Skeletal muscle tissue (tissue), 4 donors: ENCODE measurements around the gene ZNHIT2. TPM values are rescaled to one million over a fixed set of nuclear protein-coding genes. Genes with fewer than 3 reads are reported as not detected.

Source experiments
- H3K27ac ChIP-seq: one replicate; pipeline ENCODE4 v1.7.0; 2013; ENCODE audit warnings: mild to moderate bottlenecking, low read depth, low read length, inconsistent platforms
- H3K27me3 ChIP-seq, 3 donors: one replicate each; pipeline ENCODE4 v1.7.0; 2013; ENCODE audit warnings: low read length in 3 of 3; ENCODE audit not compliant: control insufficient read depth in 3 of 3, insufficient read depth in 3 of 3
- H3K36me3 ChIP-seq, 3 donors: one replicate each; pipeline ENCODE4 v1.7.0; 2013; ENCODE audit warnings: low read length in 3 of 3; ENCODE audit not compliant: control insufficient read depth in 3 of 3, insufficient read depth in 3 of 3
- H3K4me1 ChIP-seq, 3 donors: one replicate each; pipeline ENCODE4 v1.7.0; 2013; ENCODE audit warnings: low read length in 3 of 3, mild to moderate bottlenecking in 3 of 3; ENCODE audit not compliant: control insufficient read depth in 3 of 3, insufficient read depth in 3 of 3
- H3K4me3 ChIP-seq, 3 donors: one replicate each; pipeline ENCODE4 v1.7.0; 2013; ENCODE audit warnings: low read length in 3 of 3
- H3K9ac ChIP-seq, 3 donors: one replicate each; pipeline ENCODE4 v1.7.0; 2013; ENCODE audit warnings: low read length in 3 of 3, mild to moderate bottlenecking in 3 of 3, moderate library complexity in 2 of 3, low read depth in 1 of 3
- H3K9me3 ChIP-seq, 3 donors: one replicate each; pipeline ENCODE4 v1.7.0; 2013; ENCODE audit warnings: low read length in 3 of 3; ENCODE audit not compliant: control insufficient read depth in 3 of 3
- total RNA-seq: library from RNA; depleted of rRNA; stranded (reverse); fragments of >200 nt; gene quantifications from one replicate; pipeline ENCODE4 v1.2.3, GENCODE V29; 2014
- donor health status: Osteomylitis.

The ZNHIT2 gene
- total RNA-seq, 1 donor from 2014 or later = 4.2 TPM

GRCh38 chr11:65083134-65083833 is 34.2 kb downstream of the ZNHIT2 start:
- no peaks in the 10 kb centered on the region for H3K27me3 ChIP-seq
- no peaks in the 10 kb centered on the region for H3K9me3 ChIP-seq
- H3K4me3 ChIP-seq = peak overlapping the region; percentile 77 to 92 (median 92)
- H3K9ac ChIP-seq = peak overlapping the region; percentile 74 to 86 (median 86)
- H3K27ac ChIP-seq = peak overlapping the region; percentile 86
- peaks cover 20 to 23% (median 21%) of the 10 kb centered on the region in 3 donors for H3K4me1 ChIP-seq
- H3K36me3 ChIP-seq = peaks cover 25 to 28% (median 26%) of the 10 kb centered on the region in 3 donors

GRCh38 chr11:65078786-65079342 is 38.6 kb downstream of the ZNHIT2 start:
- H3K27me3 ChIP-seq = no peaks in the 10 kb centered on the region
- no peaks in the 10 kb centered on the region for H3K9me3 ChIP-seq
- no peak overlapping the region for H3K4me3 ChIP-seq
- H3K36me3 ChIP-seq = no peaks in the 10 kb centered on the region
- H3K27ac ChIP-seq = no peak overlapping the region
- peaks cover 7 to 8% (median 8%) of the 10 kb centered on the region in 3 donors for H3K4me1 ChIP-seq
- H3K9ac ChIP-seq = no peak overlapping the region

DNA sequence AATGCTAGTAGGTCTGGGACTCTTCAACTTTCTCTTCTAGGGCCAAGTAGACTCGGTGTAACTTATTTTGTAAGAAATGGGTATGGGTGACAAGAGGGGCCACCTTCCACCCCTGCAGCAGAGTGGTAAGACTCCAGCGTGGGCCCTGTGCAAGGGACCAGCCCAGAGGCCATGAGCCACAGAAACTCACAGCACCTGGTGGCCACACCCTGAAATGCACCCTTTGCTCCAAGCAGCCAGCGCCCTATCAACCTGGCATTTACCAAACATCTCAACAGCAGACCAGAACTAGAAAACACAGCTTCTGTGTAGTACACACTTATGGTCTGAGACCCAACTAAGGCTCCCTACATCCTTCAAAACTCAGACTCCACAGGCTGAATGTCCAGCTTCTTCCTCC is 39.4 kb downstream of the ZNHIT2 start:
- H3K36me3 ChIP-seq = no peaks in the 10 kb centered on the region
- H3K4me3 ChIP-seq = no peak overlapping the region
- H3K27ac ChIP-seq = no peak overlapping the region
- no peak overlapping the region for H3K9ac ChIP-seq
- no peaks in the 10 kb centered on the region for H3K9me3 ChIP-seq
- no peaks in the 10 kb centered on the region for H3K27me3 ChIP-seq
- peaks cover under 1 to 2% (median under 1%) of the 10 kb centered on the region in 3 donors for H3K4me1 ChIP-seq

DNA sequence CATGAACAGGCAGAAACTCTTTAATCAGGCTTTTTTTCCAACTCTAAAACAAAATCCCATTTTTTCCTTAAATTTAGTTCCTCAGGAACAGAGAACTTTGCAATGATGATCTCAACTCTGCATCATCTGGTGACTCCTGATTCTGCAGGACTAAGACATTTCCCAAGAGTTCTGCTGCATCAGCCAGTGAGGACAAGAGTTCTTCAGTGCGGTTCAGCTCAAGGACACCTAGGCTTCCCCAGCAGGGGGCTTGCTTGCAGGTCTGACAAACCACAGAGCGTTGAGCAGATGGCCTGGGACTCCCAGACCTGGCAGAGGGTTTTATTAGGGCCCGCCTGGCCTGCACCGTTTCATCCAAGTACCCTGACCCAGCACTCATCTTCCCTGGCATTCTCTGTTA is 40.0 kb downstream of the ZNHIT2 start:
- H3K4me1 ChIP-seq = no peaks in the 10 kb centered on the region
- no peak overlapping the region for H3K4me3 ChIP-seq
- H3K9ac ChIP-seq = no peak overlapping the region
- H3K27me3 ChIP-seq = no peaks in the 10 kb centered on the region
- no peaks in the 10 kb centered on the region for H3K36me3 ChIP-seq
- no peak overlapping the region for H3K27ac ChIP-seq
- H3K9me3 ChIP-seq = no peaks in the 10 kb centered on the region

DNA sequence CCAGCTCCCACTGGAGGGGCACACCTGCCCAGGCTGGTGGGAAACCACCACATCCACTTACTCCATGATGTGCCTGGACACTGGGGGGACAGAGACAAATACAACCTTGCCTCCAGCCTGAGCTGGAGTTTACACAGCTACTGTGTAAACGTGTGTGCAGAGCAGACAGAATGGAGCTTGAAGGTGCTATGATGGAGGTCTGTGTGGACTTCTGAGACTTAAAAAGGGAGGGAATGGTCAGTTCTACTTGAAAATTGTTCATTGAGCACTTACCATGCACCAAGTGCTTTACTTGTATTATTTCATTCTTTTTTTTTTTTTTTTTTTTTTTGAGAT is 44.9 kb downstream of the ZNHIT2 start:
- Histone ChIP-seq H3K27ac (no peak overlapping the region), H3K4me1 (no peaks in the 10 kb centered on the region), H3K9ac (no peak overlapping the region), H3K27me3 (no peaks in the 10 kb centered on the region), H3K36me3 (no peaks in the 10 kb centered on the region), H3K9me3 (no peaks in the 10 kb centered on the region), H3K4me3 (no peak overlapping the region)

DNA sequence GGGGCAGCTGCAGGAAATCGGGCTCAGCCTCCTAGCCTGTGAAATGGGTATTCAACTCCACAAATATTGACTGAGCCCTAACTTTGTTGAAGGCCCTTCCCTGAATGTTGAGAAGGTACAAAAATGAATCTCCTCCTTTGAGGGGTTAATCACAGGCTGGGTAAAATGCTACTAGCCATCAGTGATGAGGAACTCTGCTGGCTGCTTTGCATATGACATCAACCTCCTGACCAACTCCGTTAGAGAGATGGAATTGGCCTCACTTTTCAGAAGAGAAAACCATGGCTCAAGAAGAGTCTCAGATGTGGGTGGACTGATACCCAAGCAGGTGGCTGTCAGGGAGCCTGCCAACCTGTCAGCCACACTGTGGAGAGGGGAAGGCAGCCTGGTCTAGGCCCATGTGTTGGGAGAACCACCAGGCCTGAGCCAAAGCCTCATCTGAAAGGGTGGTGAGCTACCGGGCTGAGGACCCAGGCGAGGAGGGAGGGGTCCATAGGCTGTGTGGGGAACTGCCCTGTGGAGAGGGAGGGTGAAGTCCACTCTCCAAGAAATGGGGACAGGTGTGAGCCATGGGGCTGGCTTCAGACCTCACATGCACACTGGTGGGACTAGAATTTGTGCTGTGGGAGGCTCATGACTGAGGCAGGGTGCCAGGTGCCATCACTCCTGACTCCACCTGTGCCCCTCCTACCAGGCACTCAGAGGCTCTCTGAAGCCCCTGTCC is 45.4 kb downstream of the ZNHIT2 start:
- H3K4me3 ChIP-seq = no peak overlapping the region
- no peaks in the 10 kb centered on the region for H3K27me3 ChIP-seq
- no peaks in the 10 kb centered on the region for H3K4me1 ChIP-seq
- H3K9ac ChIP-seq = no peak overlapping the region
- H3K9me3 ChIP-seq = no peaks in the 10 kb centered on the region
- no peaks in the 10 kb centered on the region for H3K36me3 ChIP-seq
- no peak overlapping the region for H3K27ac ChIP-seq

- no peaks in the 10 kb centered on the region for H3K4me1 ChIP-seq
- H3K36me3 ChIP-seq = no peaks in the 10 kb centered on the region
- H3K27ac ChIP-seq = no peak overlapping the region
- no peak overlapping the region for H3K4me3 ChIP-seq
- no peaks in the 10 kb centered on the region for H3K27me3 ChIP-seq
- H3K9ac ChIP-seq = no peak overlapping the region
- H3K9me3 ChIP-seq = no peaks in the 10 kb centered on the region
Measured at GRCh38 chr11:65069217-65069616, 48.3 kb downstream of the ZNHIT2 start.

- H3K36me3 ChIP-seq = no peaks in the 10 kb centered on the region
- no peak overlapping the region for H3K27ac ChIP-seq
- H3K4me3 ChIP-seq = no peak overlapping the region
- no peaks in the 10 kb centered on the region for H3K4me1 ChIP-seq
- H3K27me3 ChIP-seq = no peaks in the 10 kb centered on the region
- H3K9me3 ChIP-seq = no peaks in the 10 kb centered on the region
- H3K9ac ChIP-seq = no peak overlapping the region
Measured at GRCh38 chr11:65067446-65067845, 50.1 kb downstream of the ZNHIT2 start.

GRCh38 chr11:65066805-65067291 is 50.7 kb downstream of the ZNHIT2 start:
- Histone ChIP-seq H3K27me3 (no peaks in the 10 kb centered on the region), H3K4me1 (no peaks in the 10 kb centered on the region), H3K36me3 (no peaks in the 10 kb centered on the region), H3K27ac (no peak overlapping the region), H3K9ac (no peak overlapping the region), H3K9me3 (no peaks in the 10 kb centered on the region), H3K4me3 (no peak overlapping the region)
